GM21381 (cell line): ENCODE results near the gene DACT2.
"Not testable (repeated sequence)": the region's sequence is repeated elsewhere in the genome, so short reads cannot be mapped to it uniquely, and the experiment has no call there.

Experiments
- ATAC-seq: cut with Tn5 transposase; IDR thresholded peaks from one replicate; pipeline ENCODE4 v1.9.1; 2021; ENCODE audit warnings: mild to moderate bottlenecking, moderate library complexity; ENCODE audit not compliant: unreplicated experiment

The DACT2 gene

GRCh38 chr6:168305096-168305749 lies 14.4 kb downstream of the DACT2 start:
- ATAC-seq: no peak

GRCh38 chr6:168304752-168305015 lies 14.9 kb downstream of the DACT2 start:
- ATAC-seq: no peak

GRCh38 chr6:168303982-168304751 lies 15.4 kb downstream of the DACT2 start:
- ATAC-seq: no peak

- ATAC-seq: no peak
Observed at GRCh38 chr6:168302534-168302933, 17.0 kb downstream of the DACT2 start.

- ATAC-seq: no peak
Observed at GRCh38 chr6:168301648-168302398, 17.8 kb downstream of the DACT2 start.

- ATAC-seq: no peak
Observed at GRCh38 chr6:168300975-168301647, 18.5 kb downstream of the DACT2 start.

- ATAC-seq: no peak
Observed at GRCh38 chr6:168299541-168300511, 19.8 kb downstream of the DACT2 start.

- ATAC-seq: no peak
Observed at GRCh38 chr6:168297643-168298042, 21.9 kb downstream of the DACT2 start.

GRCh38 chr6:168294901-168295300 lies 24.7 kb downstream of the DACT2 start:
- no peak for ATAC-seq

- ATAC-seq: no peak
Observed at GRCh38 chr6:168293636-168294530, 25.7 kb downstream of the DACT2 start.

GRCh38 chr6:168292826-168293225 lies 26.8 kb downstream of the DACT2 start:
- no peak for ATAC-seq

- no peak for ATAC-seq
Observed at GRCh38 chr6:168291450-168291849, 28.1 kb downstream of the DACT2 start.

GRCh38 chr6:168290095-168290494 lies 29.5 kb downstream of the DACT2 start:
- no peak for ATAC-seq

GRCh38 chr6:168289571-168289962 lies 30.0 kb downstream of the DACT2 start:
- no peak for ATAC-seq

- no peak for ATAC-seq
Observed at GRCh38 chr6:168288781-168289570, 30.6 kb downstream of the DACT2 start.

GRCh38 chr6:168287460-168287859 lies 32.1 kb downstream of the DACT2 start:
- not testable (repeated sequence) for ATAC-seq

- not testable (repeated sequence) for ATAC-seq
Observed at GRCh38 chr6:168286771-168287446, 32.7 kb downstream of the DACT2 start.

- no peak for ATAC-seq
Observed at GRCh38 chr6:168286116-168286515, 33.5 kb downstream of the DACT2 start.
